HG03571 (cell line): ENCODE data around the gene KCNQ1.
A peak's percentile ranks its signal among the peaks of the same experiment; 100 is the strongest.

Experiments used
- ATAC-seq: cut with Tn5 transposase; IDR thresholded peaks from one replicate; pipeline ENCODE4 v1.9.1; 2021; ENCODE audit not compliant: unreplicated experiment

KCNQ1 gene

GRCh38 chr11:2694995-2695939 lies 250.5 kb downstream of the KCNQ1 start:
- no peak for ATAC-seq

DNA sequence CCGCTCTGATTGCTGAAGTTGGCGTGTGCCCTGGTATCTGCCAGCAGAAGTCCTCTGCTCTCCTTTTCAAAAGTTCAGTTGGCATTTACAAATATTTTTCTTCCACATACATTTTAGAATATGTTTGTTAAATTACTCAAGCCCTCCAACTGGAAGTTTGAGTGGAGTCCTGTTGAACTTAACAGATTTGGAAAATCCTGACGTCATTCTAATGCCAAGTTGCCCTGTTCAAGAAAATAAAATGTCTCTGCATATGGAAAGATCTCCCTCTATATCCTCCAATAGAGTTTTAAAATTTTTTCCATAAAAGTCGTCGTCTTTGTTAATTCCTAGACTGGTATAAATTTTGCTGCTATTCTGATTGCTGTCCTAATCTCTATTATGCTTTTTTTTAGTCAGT lies 251.6 kb downstream of the KCNQ1 start:
- ATAC-seq = no peak

GRCh38 chr11:2697866-2698265 lies 253.1 kb downstream of the KCNQ1 start:
- ATAC-seq = no peak

DNA sequence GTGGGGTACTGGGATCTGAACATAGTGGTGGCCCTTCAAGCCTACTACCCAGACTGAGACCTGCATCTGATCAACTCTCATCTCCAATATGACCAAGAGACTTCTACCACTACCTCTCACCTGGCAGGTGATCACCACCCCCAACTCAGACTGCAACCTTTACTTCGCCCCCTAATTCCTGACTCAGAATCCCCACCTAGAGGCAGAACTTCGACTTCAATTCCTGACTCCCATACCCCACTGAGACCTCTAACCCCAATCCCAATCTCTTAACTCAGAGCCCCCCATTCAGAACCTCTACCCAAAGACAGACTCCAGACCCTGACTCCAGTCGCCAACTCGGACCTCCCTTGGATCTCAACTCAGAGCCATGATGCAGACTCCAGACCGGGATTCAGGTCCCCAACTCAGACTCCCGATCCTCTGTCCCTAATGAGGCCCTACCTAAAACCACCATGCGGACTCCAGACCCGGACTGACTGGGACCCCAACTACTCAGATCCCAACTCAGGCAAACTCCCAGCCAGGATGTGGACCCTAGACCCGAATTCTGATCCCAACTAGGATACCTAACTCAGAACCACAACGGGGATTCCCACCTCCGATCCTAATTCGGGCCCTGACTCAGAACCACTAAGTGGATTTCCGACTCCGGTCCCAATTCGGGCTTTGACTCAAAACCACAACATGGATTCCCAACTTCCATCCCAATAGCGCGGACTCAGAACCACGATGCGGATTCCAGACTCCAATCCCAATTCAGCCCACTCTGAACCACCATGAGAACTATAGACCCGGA lies 253.8 kb downstream of the KCNQ1 start:
- ATAC-seq = no peak

- ATAC-seq = no peak
Measured at GRCh38 chr11:2699185-2699530, 254.3 kb downstream of the KCNQ1 start.

DNA sequence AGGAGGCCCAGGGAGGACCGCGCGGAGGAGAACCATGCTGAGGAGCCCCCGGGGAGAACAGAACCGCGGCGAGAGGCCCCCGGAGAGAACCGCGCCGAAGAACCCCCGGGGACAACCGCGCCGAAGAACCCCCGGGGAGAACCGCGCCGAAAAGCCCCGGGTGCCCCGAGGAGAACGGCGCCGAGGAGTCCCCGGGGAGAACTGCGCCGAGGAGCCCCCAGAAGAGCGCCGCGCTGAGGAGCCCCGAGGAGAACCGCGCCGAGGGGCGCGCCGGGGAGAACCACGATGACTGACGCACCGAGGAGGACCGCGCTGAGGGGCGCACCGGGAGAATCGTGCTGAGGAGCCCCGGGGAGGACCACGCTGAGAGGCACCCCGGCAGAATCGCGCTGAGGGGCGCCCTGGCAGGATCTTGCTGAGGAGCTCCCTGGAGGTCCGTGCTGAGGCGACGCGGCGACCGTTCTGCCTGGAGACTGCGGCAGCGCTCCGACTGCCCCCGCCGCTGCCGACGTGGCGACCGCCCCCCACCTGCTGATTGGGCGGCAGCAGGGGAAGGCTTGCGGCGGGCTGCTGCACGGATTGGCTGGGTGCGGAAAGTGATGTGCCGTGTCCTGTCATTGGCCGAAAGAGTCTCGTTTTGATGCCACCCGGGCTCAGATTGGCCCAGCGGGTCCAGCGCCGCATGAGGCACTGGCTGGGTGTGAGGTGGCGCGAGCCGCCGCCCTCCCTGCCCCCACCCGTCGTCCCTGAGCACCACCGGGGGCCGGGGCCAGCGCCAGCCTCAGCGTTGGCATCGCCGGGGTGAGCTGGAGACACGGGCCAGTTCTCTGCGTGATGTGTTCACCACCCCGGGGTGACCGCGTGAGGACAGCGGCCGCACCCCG lies 255.0 kb downstream of the KCNQ1 start, which contains the start of gene KCNQ1OT1:
TSS of gene KCNQ1OT1 (minus strand) at position 464 of the 884 bp plus-strand sequence.
- ATAC-seq = peak; percentile 82

- ATAC-seq = peak; percentile 37
Measured at GRCh38 chr11:2700415-2701211, 255.8 kb downstream of the KCNQ1 start.

- ATAC-seq = no peak
Measured at GRCh38 chr11:2701230-2701629, 256.4 kb downstream of the KCNQ1 start.

DNA sequence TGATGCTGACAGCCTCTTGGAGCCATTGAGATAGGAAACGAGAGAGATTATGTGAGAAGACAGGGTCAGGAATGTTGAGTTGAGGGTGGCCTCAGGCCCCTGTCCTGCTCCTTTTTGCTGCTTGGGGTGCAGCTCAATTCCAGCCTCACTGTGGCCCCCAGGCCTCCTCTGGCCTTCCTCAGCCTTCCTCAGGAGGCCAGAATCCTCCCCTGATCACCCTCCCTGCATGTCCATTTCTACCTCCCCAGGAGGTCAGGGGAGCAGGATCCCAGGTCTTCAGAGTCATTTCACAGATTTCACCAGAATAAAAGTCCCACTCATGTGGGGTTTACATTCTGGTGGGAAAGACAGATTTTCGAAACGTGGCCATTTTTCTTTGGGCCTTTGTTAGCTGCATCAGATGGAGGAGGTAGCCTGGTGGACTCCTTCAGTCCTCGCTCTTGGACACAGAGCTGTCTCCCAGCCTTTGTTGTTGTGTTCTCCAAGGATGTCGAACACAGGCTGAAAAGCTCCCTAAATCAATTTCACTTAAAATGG lies 257.2 kb downstream of the KCNQ1 start:
- ATAC-seq = no peak

DNA sequence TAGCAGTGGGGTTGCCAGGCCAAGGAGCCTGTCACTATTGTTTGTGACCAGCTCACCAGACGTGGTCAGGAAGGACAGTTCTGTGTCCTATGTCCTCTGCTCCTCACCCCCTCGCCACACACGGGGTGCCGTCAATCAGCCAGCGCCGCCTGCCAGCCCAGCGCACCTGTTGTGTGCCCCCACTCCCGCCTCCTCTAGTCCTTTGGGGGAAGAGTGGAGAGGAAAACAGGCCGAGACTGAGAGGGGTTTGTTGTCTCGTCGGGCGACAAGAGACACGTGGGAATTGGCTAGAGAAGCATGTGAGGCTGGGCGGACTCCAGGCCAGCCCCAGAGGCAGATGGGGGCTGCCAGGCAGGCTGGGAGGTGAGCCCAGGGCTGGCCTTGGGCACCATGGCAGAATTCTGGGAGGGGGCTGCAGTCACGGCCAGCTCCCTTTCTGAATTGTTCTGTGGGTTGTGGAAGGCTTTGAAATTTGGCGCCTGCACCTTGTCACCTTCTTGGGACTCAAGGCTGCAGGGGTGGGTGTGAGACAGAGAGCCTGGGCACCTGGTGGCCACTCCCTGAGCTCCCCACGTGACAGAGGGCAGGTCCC lies 258.1 kb downstream of the KCNQ1 start:
- no peak for ATAC-seq

DNA sequence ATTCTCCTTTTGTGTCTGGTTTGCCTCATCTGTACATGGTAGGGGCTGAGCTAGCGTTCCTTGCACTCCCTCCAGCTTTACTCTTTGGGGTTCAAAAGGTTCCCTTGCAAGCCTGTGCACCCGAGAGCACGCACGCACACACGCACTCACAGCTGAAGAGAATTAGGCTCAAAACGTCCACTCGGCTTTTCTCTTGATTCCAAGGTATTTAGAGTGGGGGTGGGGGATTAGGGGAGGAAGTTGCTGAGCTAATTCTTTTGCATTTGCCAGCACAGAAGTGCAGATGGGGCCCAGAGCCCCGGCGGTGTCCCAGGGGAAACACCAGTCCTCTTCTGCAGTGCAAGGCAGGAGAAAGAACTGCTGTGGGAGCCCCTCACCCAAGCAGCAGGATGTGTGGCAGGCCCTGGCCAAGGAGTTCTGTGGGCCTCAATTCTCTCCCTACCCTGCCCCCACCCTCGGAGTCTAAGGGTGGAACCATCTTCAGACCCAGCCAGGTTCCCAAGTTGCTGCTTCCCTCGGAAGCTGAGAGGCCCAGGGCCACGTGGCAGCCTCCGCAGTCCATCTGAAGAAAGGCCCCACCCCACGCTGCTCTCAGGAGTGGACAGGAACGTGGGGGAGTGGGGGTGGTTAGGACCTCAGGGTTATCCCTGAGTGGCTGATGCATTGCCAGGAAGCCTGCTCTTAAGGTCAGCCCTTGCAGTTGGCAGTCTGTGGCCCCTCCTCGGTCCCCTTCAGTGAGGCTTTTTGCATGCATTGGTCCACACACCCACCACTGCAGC lies 258.7 kb downstream of the KCNQ1 start:
- no peak for ATAC-seq

DNA sequence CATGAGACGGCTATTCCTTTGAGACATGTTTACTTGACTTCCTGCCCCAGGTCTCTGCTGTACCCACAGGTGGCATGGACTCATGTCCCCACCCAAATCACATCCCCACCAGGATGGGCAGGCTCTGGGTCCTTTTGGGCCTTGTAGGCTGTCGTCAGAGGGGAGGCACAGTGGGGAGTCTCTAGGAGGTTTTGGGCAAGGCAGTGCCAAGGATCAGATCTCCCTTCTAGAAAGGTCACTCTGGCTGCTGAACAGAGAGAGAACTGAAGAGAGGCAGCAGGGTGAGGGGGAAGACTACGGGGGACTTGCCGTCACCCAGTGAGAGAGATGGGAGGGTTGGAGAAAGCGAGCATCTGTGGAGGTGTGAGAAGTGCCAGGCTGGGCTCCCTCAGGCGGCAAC lies 259.5 kb downstream of the KCNQ1 start:
- no peak for ATAC-seq

DNA sequence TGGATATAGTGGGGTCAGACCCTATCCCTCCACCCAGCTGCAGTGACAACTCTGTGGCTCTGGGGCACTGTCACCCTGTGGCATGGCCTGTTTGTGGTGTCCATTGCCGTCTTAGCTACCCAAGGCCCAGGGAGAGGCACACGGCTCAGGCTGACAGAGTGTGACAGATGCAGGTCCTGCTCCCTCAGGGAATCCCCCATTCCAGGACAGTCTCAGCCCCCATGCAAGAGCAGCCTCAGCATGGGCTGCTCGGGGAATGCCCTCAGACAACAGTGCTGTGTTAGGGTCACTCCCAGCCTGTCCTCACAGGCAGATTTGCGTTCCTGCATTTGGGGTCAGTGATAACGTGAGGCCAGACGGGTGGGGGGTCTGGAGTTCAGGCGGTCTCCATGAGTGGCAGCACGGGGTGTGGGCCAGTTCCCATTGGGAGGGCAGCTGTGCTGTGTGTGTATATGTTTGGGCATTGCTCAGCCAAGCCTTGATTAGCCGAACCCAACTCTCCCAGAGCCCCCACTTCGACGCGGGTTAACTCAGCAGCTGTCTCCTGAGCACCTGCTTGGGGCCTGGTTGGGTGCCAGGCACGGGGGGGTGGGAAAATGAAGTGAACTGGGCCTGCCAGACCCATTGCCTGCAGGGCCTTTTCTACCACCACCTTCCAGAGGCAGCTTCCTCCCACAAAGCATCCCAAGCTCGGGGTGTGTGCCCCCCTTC lies 260.2 kb downstream of the KCNQ1 start:
- ATAC-seq = no peak

DNA sequence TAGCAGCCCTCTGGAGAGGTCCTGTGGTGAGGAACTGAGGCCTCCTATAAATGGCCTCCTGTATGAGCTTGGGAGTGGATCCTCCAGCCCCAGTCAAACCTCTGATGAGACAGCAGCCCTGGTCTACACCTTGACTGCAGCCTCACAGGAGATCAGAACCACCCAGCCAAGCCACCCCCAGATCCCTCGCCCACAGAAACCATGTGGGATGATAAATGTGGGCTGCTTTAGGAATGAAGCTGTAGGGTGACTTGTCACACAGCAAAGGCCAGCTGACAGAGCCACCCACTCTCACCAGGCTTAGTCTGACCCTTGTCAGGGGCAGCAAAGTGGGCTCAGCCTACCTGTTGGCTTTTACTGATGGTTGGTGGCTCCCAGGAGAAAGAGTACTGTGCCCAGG lies 261.5 kb downstream of the KCNQ1 start:
- ATAC-seq = no peak

- no peak for ATAC-seq
Measured at GRCh38 chr11:2707736-2708135, 262.9 kb downstream of the KCNQ1 start.

GRCh38 chr11:2708151-2708581 lies 263.4 kb downstream of the KCNQ1 start:
- ATAC-seq = no peak

DNA sequence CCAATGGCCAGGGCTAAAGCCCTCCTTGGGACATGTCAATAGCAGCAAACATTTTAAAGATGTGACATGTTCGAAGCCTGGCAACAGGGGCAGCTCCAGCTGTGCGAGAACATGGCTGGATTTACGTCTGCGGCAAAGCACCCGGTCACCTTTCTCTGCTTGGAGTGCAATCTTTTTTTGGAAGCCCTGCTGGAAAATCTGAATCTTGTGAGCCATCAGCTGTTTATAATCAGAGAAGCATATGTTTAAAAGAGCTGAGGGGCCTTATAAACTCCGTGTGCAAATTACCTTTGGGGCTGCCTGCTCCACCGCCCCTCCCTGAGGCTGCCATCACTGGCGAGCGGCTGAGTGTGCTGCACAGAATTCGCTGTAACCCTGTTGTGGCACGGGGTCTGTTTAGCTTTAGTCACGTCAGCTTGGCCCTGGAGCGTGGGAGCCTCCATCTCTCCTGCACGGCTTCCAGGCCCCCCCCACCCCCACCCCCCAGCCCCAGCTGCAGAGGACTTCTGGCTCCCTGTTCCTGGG lies 264.0 kb downstream of the KCNQ1 start:
- no peak for ATAC-seq

- ATAC-seq = no peak
Measured at GRCh38 chr11:2709429-2709828, 264.6 kb downstream of the KCNQ1 start.
